CD4-positive, alpha-beta T cell treated with Interleukin-10 for 1 hour (primary cell): ENCODE data around the gene PLEKHM3.
"Not testable (repeated sequence)": the region's sequence is repeated elsewhere in the genome, so short reads cannot be mapped to it uniquely, and the experiment has no call there.

Source experiments
- DNase-seq: peaks from one replicate; pipeline ENCODE4 v3.0.0-alpha.2; 2020

Gene PLEKHM3

DNA sequence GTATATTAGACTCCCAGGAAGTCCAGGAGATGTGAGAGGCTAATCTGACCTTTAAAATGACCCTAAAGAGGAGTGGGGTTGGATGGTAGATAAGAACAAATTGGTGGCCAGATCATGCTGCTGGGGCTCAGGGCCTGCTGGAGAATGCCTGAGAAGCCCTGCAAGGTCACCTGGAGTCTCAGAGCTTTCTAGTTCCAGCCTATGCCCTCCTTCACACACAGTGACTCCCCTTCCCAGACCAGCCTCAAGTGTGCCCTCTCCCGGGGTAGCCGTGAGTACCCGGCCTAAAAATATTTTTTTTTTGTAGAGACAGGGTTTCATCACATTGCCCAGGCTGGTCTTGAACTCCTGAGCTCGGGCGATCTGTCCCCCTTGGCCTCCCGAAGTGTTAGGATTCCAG lies 211.4 kb downstream of the PLEKHM3 start:
- no peak for DNase-seq

DNA sequence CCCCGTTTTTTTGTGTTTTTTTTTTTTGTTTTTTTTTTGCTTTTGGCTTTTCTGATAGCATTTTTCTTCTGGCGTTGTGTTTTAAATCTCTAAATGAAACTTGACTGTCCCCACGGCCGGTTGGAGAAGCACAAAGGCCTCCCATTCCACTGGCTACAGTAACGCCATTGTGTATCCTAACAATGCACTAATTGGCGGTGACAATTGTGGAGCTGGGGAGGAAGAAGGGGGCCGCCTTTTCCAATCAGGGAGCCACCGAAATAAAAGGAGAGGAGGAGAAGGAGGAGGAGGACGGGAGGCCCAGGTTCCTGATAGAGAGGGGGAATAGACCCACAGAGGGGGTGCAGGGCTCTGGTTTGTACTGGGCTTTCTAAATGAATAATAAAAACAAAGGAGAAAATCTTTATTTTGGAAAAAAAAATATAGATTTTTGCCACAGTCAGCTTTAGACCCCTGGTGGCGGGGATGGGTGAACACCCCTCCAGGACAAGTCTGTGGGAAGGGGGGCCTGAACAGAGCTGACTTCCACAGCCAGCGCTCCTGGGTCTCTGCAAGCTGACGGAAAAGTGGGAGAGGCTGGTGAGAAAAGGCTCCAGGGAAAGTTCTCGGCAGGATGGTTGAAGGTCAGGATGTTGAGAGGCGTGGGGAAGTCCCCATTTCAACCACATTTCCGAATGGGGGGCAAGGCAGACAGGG lies 212.0 kb downstream of the PLEKHM3 start:
- DNase-seq, result no peak

DNA sequence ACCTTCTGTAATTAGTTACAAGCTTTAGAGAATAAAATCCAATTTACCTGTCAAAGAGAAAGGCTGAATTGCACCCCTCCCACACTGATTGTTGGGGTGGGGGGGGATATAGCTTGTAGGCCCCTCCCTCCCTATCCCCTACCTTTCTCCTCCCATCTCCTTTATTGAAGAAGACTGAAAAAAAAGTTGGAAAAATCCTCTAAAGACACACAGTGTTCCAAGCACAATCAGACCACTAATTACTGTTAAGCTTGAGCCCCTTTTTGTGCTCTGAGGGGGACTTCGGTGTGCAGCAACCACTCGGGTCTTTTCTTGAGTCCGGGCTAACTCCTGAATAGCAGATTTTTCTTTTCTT lies 212.6 kb downstream of the PLEKHM3 start:
- no peak for DNase-seq

DNA sequence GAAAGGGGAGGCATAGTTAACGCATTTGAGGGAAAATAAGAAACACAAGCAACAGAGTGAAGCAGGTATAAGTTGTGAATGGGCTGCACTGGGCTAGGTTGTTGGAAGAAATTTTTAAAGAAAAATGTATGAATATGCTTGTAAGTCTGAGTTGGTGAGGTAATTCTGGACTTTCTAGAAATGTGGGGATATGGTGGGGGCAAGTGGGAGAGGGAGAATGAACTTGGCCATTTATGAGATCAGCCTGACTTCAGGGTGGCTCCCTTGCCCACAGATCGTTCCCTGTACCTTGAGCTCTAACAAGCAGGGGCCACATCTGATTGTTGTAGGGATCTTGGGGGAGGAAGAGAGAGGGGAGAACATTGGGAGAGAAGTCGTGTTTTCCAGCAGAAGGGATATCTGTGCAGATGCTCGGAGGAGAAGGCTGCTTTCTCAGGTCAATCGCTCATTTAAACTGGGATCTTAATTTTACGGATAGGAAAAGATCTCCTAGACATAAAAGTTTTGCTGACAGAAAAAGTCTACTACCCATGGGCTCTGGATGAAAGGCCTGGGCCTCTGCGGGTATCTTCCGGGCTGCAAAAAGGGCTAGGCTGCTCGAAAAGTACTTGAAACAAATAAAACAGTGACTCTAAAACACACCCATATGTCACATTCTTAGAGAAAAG lies 213.1 kb downstream of the PLEKHM3 start:
- DNase-seq, result no peak

DNA sequence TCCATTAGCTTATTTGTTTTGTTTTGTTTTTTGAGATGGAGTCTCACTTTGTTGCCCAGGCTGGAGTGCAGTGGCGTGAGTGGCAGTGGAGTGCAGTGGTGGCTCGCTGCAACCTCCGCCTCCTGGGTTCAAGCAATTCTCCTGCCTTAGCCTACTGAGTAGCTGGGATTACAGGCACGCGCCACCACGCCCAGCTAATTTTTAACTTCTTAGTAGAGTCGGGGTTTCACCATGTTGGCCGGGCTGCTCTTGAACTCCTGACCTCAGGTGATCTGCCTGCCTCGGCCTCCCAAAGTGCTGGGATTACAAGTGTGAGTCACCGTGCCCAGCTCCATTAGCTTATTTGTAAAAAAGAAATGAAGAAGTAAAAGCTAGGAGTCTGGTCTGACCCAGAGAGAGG lies 213.7 kb downstream of the PLEKHM3 start:
- not testable (repeated sequence) for DNase-seq

DNA sequence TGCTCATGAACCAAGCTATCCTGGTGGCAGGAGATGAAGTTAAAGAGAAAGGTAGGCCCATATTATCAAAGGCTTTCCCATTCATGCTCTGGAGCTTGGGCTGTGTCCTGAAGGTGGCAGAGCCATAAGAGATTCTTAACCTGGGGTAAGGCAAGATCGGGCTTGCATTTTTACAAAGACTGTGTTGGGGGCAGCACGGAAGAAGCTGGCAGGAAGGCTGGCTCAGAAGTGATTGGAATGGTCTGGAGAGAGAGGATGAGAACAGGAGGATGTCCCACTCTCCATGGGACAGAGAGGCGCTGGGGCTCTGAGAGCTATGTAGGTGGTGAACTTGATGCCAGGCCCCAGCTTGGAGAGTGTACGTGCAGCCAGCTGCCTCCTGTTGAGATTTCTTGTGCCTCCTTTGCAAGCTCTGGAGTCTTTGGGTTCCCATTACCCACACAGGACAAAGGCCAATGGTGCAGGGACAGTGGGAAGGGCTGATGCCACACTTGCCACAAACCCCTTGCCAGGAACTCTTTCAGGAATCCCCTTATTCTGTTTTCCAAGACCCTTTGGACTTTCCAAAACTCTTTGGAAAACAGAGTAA lies 215.0 kb downstream of the PLEKHM3 start:
- no peak for DNase-seq

DNA sequence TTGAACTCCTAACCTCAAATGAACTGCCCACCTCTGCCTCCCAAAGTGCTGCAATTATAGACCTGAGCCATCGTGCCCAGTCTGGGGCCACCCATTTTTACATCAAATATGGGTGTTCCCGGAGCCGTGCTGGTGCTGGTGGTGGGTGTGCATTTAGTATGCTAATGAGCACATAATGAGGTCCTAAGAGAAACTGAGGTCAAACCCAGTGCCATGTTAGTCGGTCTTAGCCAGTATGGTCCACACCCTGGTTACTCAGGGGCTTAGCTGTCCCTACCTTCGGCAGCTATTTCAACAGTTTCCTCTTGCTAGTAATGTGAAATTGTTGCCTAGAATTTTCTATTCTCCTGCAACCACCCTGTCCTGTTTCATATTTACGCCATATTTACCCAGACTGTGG lies 217.2 kb downstream of the PLEKHM3 start:
- DNase-seq, result no peak

DNA sequence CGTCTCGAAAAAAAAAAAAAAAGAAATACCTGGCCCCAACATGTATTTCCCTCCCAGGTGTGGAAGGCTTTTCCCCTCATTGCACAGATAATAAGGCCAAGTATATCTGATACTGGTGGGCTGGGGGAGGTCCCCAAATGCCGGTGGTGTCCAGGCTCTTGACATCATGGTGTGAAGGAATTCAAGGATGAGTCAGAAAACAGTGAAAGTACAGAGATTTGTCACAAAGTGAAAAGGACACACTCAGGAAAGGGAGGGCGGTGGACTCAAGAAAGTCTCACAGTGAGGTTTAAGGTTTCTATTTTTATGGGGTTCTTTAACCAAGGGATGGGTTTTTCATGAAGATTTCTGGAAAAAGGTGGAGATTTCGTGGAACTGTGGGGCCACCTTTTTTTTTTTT lies 217.8 kb downstream of the PLEKHM3 start:
- DNase-seq, result no peak

DNA sequence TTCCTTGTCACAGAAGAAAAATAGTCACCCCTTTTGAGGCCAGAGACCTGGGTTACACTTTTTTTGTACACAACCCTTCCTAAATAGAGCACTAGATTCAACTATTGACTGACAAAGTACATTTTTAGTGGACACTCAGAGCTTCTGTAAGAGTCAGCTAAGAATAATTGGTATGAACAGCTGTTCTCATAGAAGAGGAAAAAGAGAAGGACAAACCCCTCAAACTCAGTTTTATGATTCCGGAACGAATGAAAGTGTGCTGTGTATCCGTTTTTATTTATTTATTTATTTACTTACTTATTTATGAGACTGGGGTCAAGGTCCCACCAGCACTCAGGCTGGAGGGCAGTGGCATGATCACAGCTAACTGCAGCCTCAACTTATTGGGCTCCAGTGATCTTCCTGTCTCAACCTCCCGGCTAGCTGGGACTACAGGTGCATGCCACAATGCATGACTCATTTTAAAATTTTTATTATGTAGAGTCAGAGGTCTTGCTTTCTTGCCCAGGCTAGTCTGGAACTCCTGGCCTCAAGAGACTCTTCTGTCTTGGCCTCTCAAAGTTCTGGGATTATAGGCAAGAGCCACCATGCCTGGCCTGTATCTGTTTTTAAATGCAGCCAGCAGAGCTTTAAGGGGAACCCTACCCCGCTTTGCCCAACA lies 219.6 kb downstream of the PLEKHM3 start:
- DNase-seq, result no peak

DNA sequence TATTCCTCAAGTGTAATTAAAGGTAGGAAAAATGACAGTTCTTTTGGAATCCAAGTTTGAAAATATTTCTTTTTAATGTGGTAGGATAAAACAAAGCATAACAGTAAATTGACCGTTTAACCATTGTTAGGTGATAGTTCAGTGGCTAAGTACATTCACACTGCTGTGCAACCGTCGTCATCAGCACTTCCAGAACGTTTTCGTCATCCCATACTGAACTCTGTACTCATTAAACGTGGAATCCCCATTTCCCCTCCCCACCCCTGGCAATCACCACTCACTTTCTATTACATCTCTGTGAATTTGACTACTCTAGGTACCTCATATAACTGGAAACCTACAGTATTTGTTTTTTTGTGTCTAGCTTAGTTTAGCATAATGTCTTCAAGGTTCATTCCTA lies 222.7 kb downstream of the PLEKHM3 start:
- DNase-seq, result no peak

DNA sequence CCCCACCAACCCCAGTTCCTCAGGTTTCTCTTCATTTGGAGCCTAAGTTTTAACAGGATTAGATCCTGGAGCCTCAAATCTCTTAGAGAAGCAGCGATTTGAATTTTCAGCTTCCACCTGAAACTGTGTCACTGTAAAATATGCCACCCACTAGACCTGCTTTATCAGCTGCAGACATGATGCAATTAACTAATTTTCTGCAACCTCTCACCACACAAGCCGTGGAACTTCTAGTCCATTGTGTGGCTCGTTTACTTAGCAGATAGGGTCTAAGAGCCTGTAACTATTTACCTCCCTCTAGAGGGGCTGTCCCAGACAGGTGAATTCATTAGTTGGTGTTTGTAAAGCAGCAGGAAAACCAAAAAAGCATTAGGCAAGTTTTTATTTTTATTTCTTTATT lies 224.1 kb downstream of the PLEKHM3 start:
- DNase-seq, result no peak

DNA sequence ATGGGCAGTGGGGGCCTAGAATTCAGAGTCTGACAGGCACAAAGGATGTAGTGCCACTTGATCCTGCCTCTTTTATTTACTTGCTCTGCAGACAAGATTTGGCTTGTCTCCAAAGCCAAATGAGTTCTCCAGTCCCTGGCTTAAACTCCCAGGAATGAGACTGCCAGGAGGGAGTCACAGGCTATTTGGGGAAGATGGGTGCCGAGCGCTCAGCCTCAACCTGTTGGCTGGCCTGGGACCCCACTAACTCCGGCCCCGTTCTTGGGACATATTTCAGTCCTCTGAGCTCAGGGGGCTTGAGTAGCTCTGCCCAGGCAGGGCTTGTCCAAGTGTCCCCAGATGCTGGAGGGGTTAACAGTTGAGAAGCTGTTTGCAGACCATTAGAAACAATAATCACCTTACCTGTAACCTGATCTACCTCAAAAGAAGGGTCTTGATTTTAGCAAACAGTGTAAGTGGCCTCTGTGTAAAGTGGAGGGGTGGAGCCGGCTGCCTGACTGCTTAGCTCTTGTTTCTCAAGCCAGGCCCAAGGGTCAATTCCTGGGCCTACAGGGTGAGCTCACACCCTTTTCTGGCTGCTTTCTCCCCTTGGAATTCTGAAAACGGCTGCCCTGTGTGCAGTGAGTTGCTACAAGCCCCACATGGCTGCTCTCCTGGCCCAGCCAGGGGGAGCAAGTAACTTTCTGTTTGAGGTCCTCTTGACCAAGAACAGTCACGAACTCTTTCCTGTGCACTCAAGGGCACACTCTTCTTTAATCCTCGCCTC lies 228.6 kb downstream of the PLEKHM3 start:
- no peak for DNase-seq

DNA sequence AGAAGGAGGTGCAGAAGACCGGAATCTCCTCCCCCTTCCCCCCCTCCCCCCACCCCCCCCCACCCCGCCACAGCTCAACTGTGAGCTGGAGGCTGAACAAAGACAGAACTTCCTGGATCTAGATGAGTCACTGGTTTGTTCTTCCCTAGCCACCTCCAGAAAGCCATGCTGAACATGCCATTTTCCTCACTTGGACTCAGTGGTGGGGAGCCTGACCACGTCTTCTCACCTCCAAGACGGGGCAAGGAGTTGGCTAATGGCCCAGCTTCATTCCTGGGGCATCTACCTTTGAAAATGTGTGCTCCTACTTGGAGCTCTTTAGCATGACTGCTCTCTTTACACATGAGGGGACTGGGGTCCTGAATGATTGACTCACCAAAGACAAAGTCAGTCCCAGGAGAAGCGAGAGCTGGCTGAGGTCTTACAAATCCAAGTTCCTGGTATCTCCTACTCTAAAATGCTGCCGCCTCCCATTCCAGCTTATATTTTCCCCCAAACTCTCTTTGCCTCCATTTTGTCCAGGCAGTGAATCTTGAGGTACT lies 233.0 kb downstream of the PLEKHM3 start:
- no peak for DNase-seq

DNA sequence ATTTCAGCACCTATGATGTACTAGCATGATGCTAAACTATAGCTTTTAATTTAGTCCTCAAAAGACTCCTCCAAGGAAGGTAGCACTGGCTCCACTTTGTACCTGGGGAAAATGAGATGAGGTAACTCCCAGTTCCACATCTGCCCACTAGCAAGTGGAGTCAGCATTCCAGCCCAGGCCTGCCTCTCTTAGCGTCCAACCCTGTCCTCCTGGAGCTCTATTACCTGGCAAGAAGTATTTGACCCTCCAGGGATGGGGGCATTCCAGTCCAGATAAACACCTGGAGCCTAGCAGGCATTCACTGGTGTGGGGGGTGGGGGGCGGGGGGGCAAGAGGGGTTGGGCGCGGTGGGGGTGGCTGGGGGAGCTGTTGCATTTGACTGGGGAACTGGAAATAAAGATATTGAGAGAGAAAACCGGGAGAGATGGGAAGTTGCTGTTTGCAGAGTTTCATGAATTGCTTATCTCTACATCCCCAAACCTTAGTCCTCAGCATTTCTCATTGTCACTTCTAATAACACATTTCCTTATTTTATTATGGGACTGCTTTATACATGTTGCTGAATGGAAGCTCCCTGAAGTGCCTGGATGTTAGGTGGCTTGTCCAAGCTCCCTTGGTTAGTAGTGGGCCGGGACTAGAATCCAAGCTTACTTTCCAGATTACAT lies 233.6 kb downstream of the PLEKHM3 start:
- DNase-seq, result no peak

DNA sequence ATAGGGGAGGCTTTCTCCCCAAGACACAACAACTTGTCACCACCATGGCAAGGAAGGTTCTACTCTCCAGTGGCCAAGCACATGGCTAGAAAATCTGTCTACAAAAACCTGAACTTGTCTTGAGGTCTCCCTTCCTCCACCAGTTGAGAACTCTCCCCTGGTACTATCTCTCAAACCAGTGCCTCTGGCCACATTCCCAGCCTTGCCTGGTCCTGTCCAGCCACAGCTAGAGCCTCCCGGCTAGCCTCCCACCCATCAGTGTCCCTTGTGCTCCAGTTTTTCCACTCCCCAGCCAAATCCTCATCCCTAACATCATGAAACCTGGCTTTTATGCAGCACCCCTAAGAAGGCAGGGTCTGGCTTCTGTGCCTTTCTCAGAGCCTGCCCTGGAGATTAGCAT lies 234.4 kb downstream of the PLEKHM3 start:
- no peak for DNase-seq

DNA sequence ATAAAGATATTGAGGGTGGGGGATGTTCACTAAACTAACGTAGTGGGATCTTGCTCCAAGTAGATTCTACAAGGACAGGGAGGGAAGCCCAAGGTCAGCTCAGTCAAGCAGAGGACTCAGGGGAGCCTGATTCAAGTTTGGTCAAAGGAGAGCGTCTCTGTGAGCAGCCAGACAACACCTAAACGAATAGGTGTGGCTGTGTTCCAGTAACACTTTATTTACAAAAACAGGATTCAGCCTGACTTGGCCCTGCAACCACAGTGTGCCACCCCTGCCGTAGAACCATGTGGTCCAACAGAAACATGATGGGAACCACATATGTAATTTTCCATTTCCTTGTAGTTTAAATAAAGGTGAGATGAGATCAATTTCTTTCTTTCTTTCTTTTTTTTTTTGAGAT lies 237.5 kb downstream of the PLEKHM3 start:
- no peak for DNase-seq

DNA sequence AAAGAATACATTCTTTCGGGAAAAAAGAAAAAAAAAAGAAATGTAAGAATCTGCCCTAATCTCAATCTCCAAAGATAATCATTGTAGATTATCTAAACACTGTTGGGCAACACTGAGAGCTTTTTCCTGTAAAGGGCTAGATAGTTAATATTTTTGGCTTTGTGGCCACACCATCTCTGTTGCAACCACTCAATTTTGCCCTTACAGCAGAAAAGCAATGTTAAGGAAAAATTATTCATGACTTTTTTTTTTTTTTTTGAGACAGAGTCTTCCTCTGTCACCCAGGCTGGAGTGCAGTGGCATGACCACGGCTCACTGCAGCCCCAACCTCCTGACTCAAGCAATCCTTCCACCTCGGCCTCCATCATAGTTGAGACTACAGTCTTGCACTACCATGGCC lies 238.3 kb downstream of the PLEKHM3 start:
- DNase-seq, result no peak

DNA sequence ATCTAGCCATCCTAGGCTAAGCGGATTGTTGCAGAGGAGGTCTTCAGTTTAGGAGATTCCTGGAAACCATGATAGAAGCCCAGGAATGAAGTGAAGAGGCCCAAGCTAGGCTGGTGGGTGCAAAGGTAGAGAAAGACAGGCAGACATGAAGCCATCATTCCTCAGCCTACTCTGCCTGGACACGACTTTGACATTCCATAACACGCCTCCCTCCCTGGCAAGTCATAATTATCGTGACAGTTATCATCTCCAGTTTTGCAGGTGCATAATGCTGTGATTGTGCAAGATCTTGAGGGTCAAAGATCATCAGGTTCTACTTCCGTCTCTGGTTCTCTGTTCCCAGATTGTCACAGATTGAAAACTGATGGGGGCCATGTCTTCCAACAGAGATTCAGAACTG lies 240.4 kb downstream of the PLEKHM3 start:
- no peak for DNase-seq

DNA sequence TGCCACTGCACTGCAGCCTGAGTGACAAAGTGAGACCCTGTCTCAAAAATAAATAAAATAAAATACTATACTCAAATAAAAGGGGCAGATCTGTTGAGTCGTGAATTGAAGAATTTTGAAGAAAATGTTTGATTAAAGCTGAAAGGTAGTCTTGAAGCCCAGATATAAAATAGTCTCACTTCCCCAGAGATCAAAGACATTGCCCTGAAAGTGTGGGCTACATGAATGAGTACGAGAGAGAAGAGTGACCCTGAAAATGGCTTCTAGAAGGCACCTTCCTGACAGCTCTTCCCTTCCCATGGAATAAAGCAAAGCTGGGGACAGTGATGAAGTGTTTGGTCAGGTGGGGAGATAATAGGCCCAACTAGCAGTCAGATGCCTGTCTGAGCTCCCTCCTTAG lies 241.8 kb downstream of the PLEKHM3 start:
- no peak for DNase-seq

DNA sequence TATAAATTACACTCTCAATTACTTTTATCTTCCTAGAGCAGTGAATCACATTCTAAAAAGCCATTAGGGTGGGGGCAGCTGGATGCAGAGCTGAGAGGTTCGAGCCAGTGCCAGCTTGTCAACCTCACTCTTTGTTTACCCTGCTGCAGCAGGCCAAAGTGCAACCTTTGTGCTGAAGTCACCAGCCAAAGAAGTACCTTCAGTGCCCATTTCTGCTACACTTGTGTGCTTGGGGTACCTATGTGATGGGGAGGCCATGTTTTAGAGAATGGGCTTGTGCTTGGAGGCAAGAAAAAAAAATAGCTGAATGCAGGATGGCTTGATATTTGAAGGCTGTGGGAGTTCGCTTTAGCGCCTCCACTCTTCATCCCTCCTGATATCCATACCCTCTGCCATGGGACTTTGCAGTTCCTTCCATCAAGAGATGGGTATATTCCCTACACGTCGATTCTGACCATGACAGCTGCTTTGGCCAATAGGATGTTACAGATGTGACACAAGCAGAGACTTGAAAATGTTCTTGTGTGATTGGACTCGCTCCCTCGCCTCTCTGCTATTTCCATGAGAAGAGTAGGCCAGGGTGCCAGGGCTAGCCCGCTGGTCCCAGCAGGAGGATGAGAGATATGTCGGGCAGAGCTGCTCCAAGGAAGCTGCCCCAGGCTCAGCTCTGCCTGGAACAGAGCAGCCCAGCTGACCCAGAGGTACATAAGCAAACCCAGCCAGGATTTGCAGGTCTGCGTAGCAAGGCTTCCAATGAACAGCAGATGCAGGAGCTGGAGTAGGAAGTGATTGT lies 242.9 kb downstream of the PLEKHM3 start:
- DNase-seq, result no peak

DNA sequence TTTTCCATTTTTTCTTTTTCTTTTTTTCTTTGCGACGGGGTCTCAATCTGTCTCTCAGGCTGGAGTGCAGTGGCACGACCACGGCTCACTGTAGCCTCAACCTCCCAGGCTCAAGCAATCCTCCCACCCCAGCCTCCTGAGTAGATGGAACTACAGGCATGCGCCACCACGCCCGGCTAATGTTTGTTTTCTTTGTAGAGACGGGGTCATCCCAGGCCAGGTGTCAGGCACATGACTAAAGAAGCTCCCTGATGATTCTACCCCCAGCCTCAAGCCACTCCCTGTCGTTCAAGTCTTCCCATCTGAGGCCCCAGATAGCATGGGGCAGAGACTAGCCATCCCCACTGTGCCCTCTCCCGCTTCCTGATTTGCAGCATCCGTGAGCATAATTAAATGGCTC lies 245.8 kb downstream of the PLEKHM3 start:
- no peak for DNase-seq
